ENCODE data around the gene MAPT.
"Not testable (repeated sequence)": the region's sequence is repeated elsewhere in the genome, so short reads cannot be mapped to it uniquely, and the experiment has no call there.

Gene MAPT

GRCh38 chr17:45894022-45894784 lies at the start of gene MAPT:
MAPT (plus strand) TSS chr17:45894554; CDS start chr17:45962338, 67,784 bp downstream.
- peak; percentile 80 for DNase-seq

GRCh38 chr17:45844695-45845375 lies 49.5 kb upstream of the MAPT start, which contains the start of gene SPPL2C:
SPPL2C (plus strand) TSS chr17:45844881; CDS start chr17:45844907, 26 bp downstream.
- DNase-seq, result no peak

- DNase-seq, result no peak
Observed at GRCh38 chr17:45845376-45846185, 48.8 kb upstream of the MAPT start.

GRCh38 chr17:45846223-45846622 lies 48.1 kb upstream of the MAPT start:
- DNase-seq, result no peak

GRCh38 chr17:45846646-45847045 lies 47.7 kb upstream of the MAPT start:
- DNase-seq, result no peak

GRCh38 chr17:45847101-45847500 lies 47.3 kb upstream of the MAPT start:
- no peak for DNase-seq

- DNase-seq, result no peak
Observed at GRCh38 chr17:45847747-45848146, 46.6 kb upstream of the MAPT start.

- DNase-seq, result no peak
Observed at GRCh38 chr17:45848405-45848804, 45.9 kb upstream of the MAPT start.

GRCh38 chr17:45848868-45849535 lies 45.4 kb upstream of the MAPT start:
- no peak for DNase-seq

- no peak for DNase-seq
Observed at GRCh38 chr17:45849536-45849990, 44.8 kb upstream of the MAPT start.

GRCh38 chr17:45850011-45850410 lies 44.3 kb upstream of the MAPT start:
- DNase-seq, result no peak

- no peak for DNase-seq
Observed at GRCh38 chr17:45850468-45850867, 43.9 kb upstream of the MAPT start.

- DNase-seq, result no peak
Observed at GRCh38 chr17:45851022-45851421, 43.3 kb upstream of the MAPT start.

GRCh38 chr17:45851464-45851863 lies 42.9 kb upstream of the MAPT start:
- DNase-seq, result no peak

- no peak for DNase-seq
Observed at GRCh38 chr17:45851873-45852272, 42.5 kb upstream of the MAPT start.

- DNase-seq, result peak; percentile 57
Observed at GRCh38 chr17:45852535-45853297, 41.6 kb upstream of the MAPT start.

GRCh38 chr17:45854209-45854608 lies 40.1 kb upstream of the MAPT start:
- DNase-seq, result no peak

- DNase-seq, result no peak
Observed at GRCh38 chr17:45855691-45856336, 38.5 kb upstream of the MAPT start.

GRCh38 chr17:45857977-45858708 lies 36.2 kb upstream of the MAPT start:
- no peak for DNase-seq

GRCh38 chr17:45861165-45861564 lies 33.2 kb upstream of the MAPT start:
- no peak for DNase-seq

GRCh38 chr17:45862127-45862526 lies 32.2 kb upstream of the MAPT start:
- not testable (repeated sequence) for DNase-seq
